Endothelial cell of umbilical vein (primary cell): ENCODE results near the gene TMX1. TPM values are rescaled to one million over a fixed set of nuclear protein-coding genes. Genes with fewer than 3 reads are reported as not detected.

Experiments
- BruUV-seq: library from RNA; stranded (reverse); fragments of 400-500 nt; replicated peaks from 2 replicates; lab custom pipeline; 2021; lab: Mats Ljungman, UMichigan
- CTCF ChIA-PET: fragments of 300-600, 350-600 bp; sonication (Branson Sonifier 250); formaldehyde crosslinking; loops from one replicate; lab custom pipeline; 2021; ENCODE audit warnings: antibody characterized with exemption, inconsistent platforms; lab: Charles Lee
- POLR2A ChIA-PET: fragments of 300-600, 350-600 bp; sonication (Branson Sonifier 250); formaldehyde crosslinking; loops from one replicate; lab custom pipeline; 2021; ENCODE audit warnings: antibody characterized with exemption, inconsistent platforms; lab: Charles Lee
- DNase-seq: peaks from one replicate; pipeline ENCODE4 v3.0.0-alpha.2; 2011; ENCODE audit warnings: low read depth, low spot score
- FAIRE-seq: peaks from 2 replicates; lab custom pipeline; 2011; peaks lifted over from hg19 to GRCh38; lab: Jason Lieb, UNC
- H2AFZ ChIP-seq: 2 replicates; pipeline ENCODE4 v1.6.0; 2012; ENCODE audit warnings: low read depth, low read length, control low read depth, inconsistent platforms
- H3K27ac ChIP-seq: 2 replicates; pipeline ENCODE4 v1.5.1; 2011; ENCODE audit warnings: low read depth, mild to moderate bottlenecking, control low read depth, low read length, moderate library complexity; ENCODE audit not compliant: insufficient read depth
- H3K27me3 ChIP-seq, 2 experiments: 2 replicates each; pipeline versions ENCODE4 v1.6.0 to v1.6.1; 2011; ENCODE audit warnings: low read length in 2 of 2, mixed read lengths in 1 of 2; ENCODE audit not compliant: control insufficient read depth in 2 of 2, insufficient read depth in 2 of 2
- H3K36me3 ChIP-seq, 2 experiments: 2 replicates in 1 of 2; 3 replicates in 1 of 2; pipeline ENCODE4 v1.5.1; 2011; ENCODE audit warnings: low read length in 2 of 2, mild to moderate bottlenecking in 1 of 2, moderate library complexity in 1 of 2; ENCODE audit not compliant: control insufficient read depth in 2 of 2, insufficient read depth in 2 of 2; ENCODE audit errors: extremely low read depth in 1 of 2
- H3K4me1 ChIP-seq: 3 replicates; pipeline ENCODE4 v1.5.1; 2011; ENCODE audit warnings: mild to moderate bottlenecking, low read length; ENCODE audit not compliant: control insufficient read depth, insufficient read depth; ENCODE audit errors: extremely low read depth
- H3K4me2 ChIP-seq: 2 replicates; pipeline ENCODE4 v1.6.1; 2011; ENCODE audit warnings: low read length, control low read depth, mixed read lengths; ENCODE audit not compliant: insufficient read depth
- H3K4me3 ChIP-seq, 3 experiments: fragments of 200-600 bp in 1 of 3; sonication (generic), shearing (Covaris generic) in 1 of 3; replicated peaks in 1 of 3; 2 replicates each; pipeline ENCODE4 v1.5.1; 2011 to 2016; ENCODE audit warnings: control low read depth in 3 of 3, low read length in 3 of 3, mild to moderate bottlenecking in 2 of 3, inconsistent platforms in 1 of 3, low read depth in 1 of 3, moderate library complexity in 1 of 3; ENCODE audit not compliant: insufficient read depth in 1 of 3
- H3K79me2 ChIP-seq: 2 replicates; pipeline ENCODE4 v1.6.0; 2012; ENCODE audit warnings: low read length, inconsistent platforms; ENCODE audit not compliant: control insufficient read depth, insufficient read depth
- H3K9ac ChIP-seq: replicated peaks from 2 replicates; pipeline ENCODE3; 2011; ENCODE audit warnings: low read length, control low read depth; ENCODE audit not compliant: insufficient read depth; ENCODE audit errors: extremely low read depth
- H3K9me1 ChIP-seq: replicated peaks from 3 replicates; pipeline ENCODE4 v1.6.0; 2011; ENCODE audit warnings: mild to moderate bottlenecking, low read length; ENCODE audit not compliant: control insufficient read depth, insufficient read depth; ENCODE audit errors: extremely low read depth
- H3K9me3 ChIP-seq: replicated peaks from 2 replicates; pipeline ENCODE4 v1.5.1; 2012; ENCODE audit warnings: low read length, inconsistent platforms; ENCODE audit not compliant: control insufficient read depth, insufficient read depth
- H4K20me1 ChIP-seq: replicated peaks from 2 replicates; pipeline ENCODE3; 2011; ENCODE audit warnings: mild to moderate bottlenecking, low read length; ENCODE audit not compliant: control insufficient read depth, insufficient read depth; ENCODE audit errors: extremely low read depth
- CTCF ChIP-seq, 2 donors: IDR thresholded peaks; 1 replicate in 1 of 2; 2 replicates in 1 of 2; pipeline ENCODE4 v1.5.1; 2011; ENCODE audit warnings: low read length in 2 of 2, mild to moderate bottlenecking in 2 of 2, moderate library complexity in 2 of 2, control low read depth in 1 of 2, inconsistent platforms in 1 of 2, low read depth in 1 of 2; ENCODE audit not compliant: insufficient read depth in 1 of 2; ENCODE audit errors: extremely low read depth in 1 of 2
- EZH2 ChIP-seq: IDR thresholded peaks from 2 replicates; pipeline ENCODE4 v1.6.1; 2012; ENCODE audit warnings: borderline replicate concordance, low read depth, mild to moderate bottlenecking, moderate library complexity, low read length, inconsistent platforms; ENCODE audit not compliant: severe bottlenecking
- FOS ChIP-seq: IDR thresholded peaks from 2 replicates; pipeline ENCODE4 v1.6.1; 2011; ENCODE audit warnings: mild to moderate bottlenecking, low read length, moderate library complexity, borderline replicate concordance; ENCODE audit not compliant: insufficient read depth
- GATA2 ChIP-seq: IDR thresholded peaks from 2 replicates; pipeline ENCODE4 v1.7.0; 2011; ENCODE audit warnings: low read depth, mild to moderate bottlenecking, moderate library complexity, mixed read lengths, low read length; ENCODE audit not compliant: insufficient read length, insufficient read depth
- JUN ChIP-seq: IDR thresholded peaks from 2 replicates; pipeline ENCODE4 v1.6.1; 2011; ENCODE audit warnings: borderline replicate concordance, low read depth; ENCODE audit not compliant: insufficient read length, insufficient read depth
- MAX ChIP-seq: IDR thresholded peaks from 2 replicates; pipeline ENCODE4 v1.6.1; 2011; ENCODE audit not compliant: insufficient read depth, insufficient read length
- MYC ChIP-seq: IDR thresholded peaks from one replicate; pipeline ENCODE4 v1.6.1; 2011; ENCODE audit warnings: mild to moderate bottlenecking, low read depth, low read length
- POLR2A ChIP-seq: IDR thresholded peaks from 2 replicates; pipeline ENCODE4 v1.6.1; 2012; ENCODE audit warnings: low read depth, mild to moderate bottlenecking, control low read depth, low read length
- POLR2AphosphoS5 ChIP-seq: IDR thresholded peaks from 2 replicates; pipeline ENCODE4 v1.6.1; 2012; ENCODE audit warnings: low read depth, mild to moderate bottlenecking, control low read depth, low read length, moderate library complexity; ENCODE audit not compliant: insufficient read depth
- dilution Hi-C: fragments of 300-500 bp; cut with MboI; formaldehyde crosslinking; loops from one replicate; pipeline ENCODE4 v1.15.0; 2019; ENCODE audit warnings: low sequenced_read_pairs; ENCODE audit not compliant: extremely low pct_ligation_motif_present
- intact Hi-C: fragments of 100-400 bp; cut with micrococcal nuclease; formaldehyde crosslinking; loops from one replicate; pipeline ENCODE4 v1.10.0; 2022
- polyA plus RNA-seq, 4 experiments: library from polyadenylated mRNA; depleted of rRNA in 3 of 4; stranded (reverse) in 3 of 4; unstranded in 1 of 4; fragments of >200 nt; gene quantifications; 2 replicates each; pipeline versions ENCODE4 v1.2.1 to v1.2.3, GENCODE V29; 2011 to 2012; ENCODE audit warnings: missing spikeins in 1 of 4
- total RNA-seq: library from RNA; stranded (reverse); gene quantifications from 2 replicates; pipeline ENCODE4 v1.2.3, GENCODE V29; 2021

The TMX1 gene
- total and polyA plus RNA-seq, 2 donors (not counting 3 experiments of a cell fraction or from before 2014, with no cell fraction given), result 11.4 to 41.9 TPM

GRCh38 chr14:51297066-51297465 is 57.0 kb downstream of the TMX1 start:
- TF ChIP-seq POLR2AphosphoS5 (no peak), MYC (no peak), POLR2A (no peak), GATA2 (no peak), FOS (no peak), MAX (no peak), JUN (no peak), EZH2 (no peak), CTCF (IDR thresholded peaks at IDR 0.05; ENCODE audit: extremely low read depth in 1 of 2, insufficient read depth in 1 of 2, low read depth in 1 of 2, low read length in 2 of 2) (no peak)
- intact Hi-C loops, result no loop called here

More at GRCh38 chr14:51297066-51297465, 57.0 kb downstream of the TMX1 start:
- dilution Hi-C loops, result no loop called here
- H3K4me1 ChIP-seq, result no peaks in the 10 kb centered on the region
- no peaks in the 10 kb centered on the region for H3K9me1 ChIP-seq
- CTCF ChIA-PET, result interaction anchor here (2.5 kb wide), 1 partner anchor 14 kb away, joined by 12 read pairs; no protein-coding TSS in a partner anchor
- DNase-seq (no peak), FAIRE-seq (no peak)
- BruUV-seq, result no TSS peak
- H4K20me1 ChIP-seq, result no peaks in the 10 kb centered on the region
- no peaks in the 10 kb centered on the region for H3K27me3 ChIP-seq
- H3K36me3 ChIP-seq, result no peaks in the 10 kb centered on the region
- no peak overlapping the region for H2AFZ ChIP-seq
- no peaks in the 10 kb centered on the region for H3K79me2 ChIP-seq
- H3K9me3 ChIP-seq, result no peaks in the 10 kb centered on the region
- no peak overlapping the region for H3K4me3 ChIP-seq
- no peak overlapping the region for H3K27ac ChIP-seq
- POLR2A ChIA-PET, result no interaction called here
- H3K9ac ChIP-seq, result no peak overlapping the region
- H3K4me2 ChIP-seq, result no peak overlapping the region
